RWPE2 (cell line): ENCODE measurements around the gene AKIRIN2.

Source experiments
- ATAC-seq: fragments of 200-7000 bp; cut with Tn5 transposase; 3 replicates; pipeline ENCODE4 v1.9.1; 2021; ENCODE audit warnings: low read depth
- DNase-seq: peaks from one replicate; pipeline ENCODE4 v3.0.0-alpha.2; 2020; ENCODE audit warnings: low spot score
- H3K27ac ChIP-seq: fragments of 450-650 bp; 2 replicates; pipeline ENCODE4 v1.5.1; 2017; ENCODE audit warnings: mild to moderate bottlenecking; ENCODE audit not compliant: poor library complexity, severe bottlenecking
- H3K27me3 ChIP-seq: fragments of 250-450 bp; sonication (Bioruptor Pico); 2 replicates; pipeline ENCODE4 v1.5.1; 2021; ENCODE audit warnings: mild to moderate bottlenecking, moderate library complexity; ENCODE audit not compliant: insufficient read depth, poor library complexity, severe bottlenecking
- H3K36me3 ChIP-seq: fragments of 250-450 bp; sonication (Bioruptor Pico); 2 replicates; pipeline ENCODE4 v1.5.1; 2020; ENCODE audit warnings: low read depth, mild to moderate bottlenecking, moderate library complexity
- H3K4me1 ChIP-seq: fragments of 250-450 bp; sonication (Bioruptor Pico); 2 replicates; pipeline ENCODE4 v1.5.1; 2021; ENCODE audit warnings: mild to moderate bottlenecking, moderate library complexity; ENCODE audit not compliant: insufficient read depth, poor library complexity, severe bottlenecking
- H3K4me3 ChIP-seq: fragments of 250-450 bp; sonication (Bioruptor Pico); 2 replicates; pipeline ENCODE4 v1.5.1; 2021; ENCODE audit warnings: mild to moderate bottlenecking, moderate library complexity; ENCODE audit not compliant: severe bottlenecking
- H3K9me3 ChIP-seq: fragments of 250-450 bp; sonication (Bioruptor Pico); 2 replicates; pipeline ENCODE4 v1.5.1; 2021; ENCODE audit warnings: mild to moderate bottlenecking, moderate library complexity; ENCODE audit not compliant: severe bottlenecking
- TF ChIP-seq, protein P1 (sequence below): fragments of 450-650 bp; IDR thresholded peaks from one replicate; pipeline ENCODE4 v1.5.1; 2017; ENCODE audit warnings: mild to moderate bottlenecking, moderate library complexity; ENCODE audit not compliant: poor library complexity, severe bottlenecking

AKIRIN2 gene

DNA sequence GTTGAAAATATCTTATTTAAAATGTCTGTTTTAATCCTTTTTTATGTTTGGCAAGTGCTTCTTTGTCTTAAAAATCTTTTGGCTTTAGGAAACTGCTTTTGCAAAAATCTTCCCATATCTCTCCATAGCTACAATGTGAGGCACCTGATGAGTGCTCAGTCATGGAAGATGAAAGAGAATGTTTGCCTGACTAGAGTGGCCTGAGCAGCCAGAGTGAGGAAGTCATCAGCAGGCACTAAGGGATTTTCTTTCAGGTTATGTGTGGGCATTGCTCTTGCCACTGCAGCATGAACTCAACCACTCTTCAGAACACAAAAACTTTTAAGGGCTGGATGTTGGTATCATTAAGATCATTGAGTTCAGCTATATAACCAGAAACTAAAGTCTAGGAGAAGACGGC, 47.9 kb downstream of the AKIRIN2 start:
- Histone ChIP-seq H3K4me3 (no peak overlapping the region), H3K4me1 (no peaks in the 10 kb centered on the region), H3K27me3 (no peaks in the 10 kb centered on the region), H3K36me3 (peaks cover 43% of the 10 kb centered on the region), H3K27ac (no peak overlapping the region), H3K9me3 (no peaks in the 10 kb centered on the region)
- TF ChIP-seq, protein P1, sequence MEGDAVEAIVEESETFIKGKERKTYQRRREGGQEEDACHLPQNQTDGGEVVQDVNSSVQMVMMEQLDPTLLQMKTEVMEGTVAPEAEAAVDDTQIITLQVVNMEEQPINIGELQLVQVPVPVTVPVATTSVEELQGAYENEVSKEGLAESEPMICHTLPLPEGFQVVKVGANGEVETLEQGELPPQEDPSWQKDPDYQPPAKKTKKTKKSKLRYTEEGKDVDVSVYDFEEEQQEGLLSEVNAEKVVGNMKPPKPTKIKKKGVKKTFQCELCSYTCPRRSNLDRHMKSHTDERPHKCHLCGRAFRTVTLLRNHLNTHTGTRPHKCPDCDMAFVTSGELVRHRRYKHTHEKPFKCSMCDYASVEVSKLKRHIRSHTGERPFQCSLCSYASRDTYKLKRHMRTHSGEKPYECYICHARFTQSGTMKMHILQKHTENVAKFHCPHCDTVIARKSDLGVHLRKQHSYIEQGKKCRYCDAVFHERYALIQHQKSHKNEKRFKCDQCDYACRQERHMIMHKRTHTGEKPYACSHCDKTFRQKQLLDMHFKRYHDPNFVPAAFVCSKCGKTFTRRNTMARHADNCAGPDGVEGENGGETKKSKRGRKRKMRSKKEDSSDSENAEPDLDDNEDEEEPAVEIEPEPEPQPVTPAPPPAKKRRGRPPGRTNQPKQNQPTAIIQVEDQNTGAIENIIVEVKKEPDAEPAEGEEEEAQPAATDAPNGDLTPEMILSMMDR = no peak
- DNase-seq (no peak), ATAC-seq (no peak)

DNA sequence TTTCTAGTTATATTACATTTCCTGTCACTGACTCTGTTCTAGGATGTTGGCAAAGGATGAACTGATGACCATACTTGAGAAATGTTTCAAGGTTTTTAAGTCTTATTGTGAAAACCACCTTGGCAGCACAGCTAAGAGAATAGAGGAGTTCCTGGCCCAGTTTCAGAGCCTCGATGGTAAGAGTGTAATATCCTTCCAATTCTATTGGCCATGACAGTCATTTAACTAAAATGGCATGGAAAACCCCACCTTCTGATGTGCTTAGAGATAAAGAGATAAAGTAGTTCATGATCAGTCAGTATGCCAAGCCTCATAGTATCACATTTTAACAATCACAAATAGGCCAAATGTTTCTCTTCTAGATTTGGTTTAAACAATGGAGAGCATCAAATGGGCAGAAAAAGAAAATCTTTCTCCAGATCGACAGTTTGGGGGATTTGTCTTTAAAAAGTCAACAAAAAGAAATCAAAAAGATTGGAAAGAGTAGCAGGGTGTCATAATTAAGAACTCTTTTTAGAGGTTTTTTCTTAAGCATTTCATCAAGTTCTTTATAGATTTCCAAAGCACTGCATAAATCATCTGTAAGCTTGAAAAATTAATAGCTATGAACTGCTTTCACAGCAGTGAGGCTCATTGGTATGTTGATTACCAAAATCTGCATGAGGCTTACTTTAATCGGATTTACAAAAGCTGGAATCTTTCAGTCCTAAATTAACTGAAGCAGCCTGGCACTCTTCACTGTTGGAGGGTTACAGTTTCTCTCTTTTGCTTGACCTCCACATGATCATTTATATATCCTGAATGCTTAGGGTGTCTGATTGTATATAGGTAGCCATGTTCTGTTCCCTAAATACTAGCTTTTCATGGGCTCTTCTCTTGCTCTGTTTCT, 48.7 kb downstream of the AKIRIN2 start:
- no peak overlapping the region for H3K4me3 ChIP-seq
- H3K27ac ChIP-seq = no peak overlapping the region
- peaks cover 41% of the 10 kb centered on the region for H3K36me3 ChIP-seq
- no peaks in the 10 kb centered on the region for H3K27me3 ChIP-seq
- no peak for DNase-seq
- no peaks in the 10 kb centered on the region for H3K4me1 ChIP-seq
- TF ChIP-seq, protein P1 = no peak
- no peaks in the 10 kb centered on the region for H3K9me3 ChIP-seq
- ATAC-seq = no peak

GRCh38 chr6:87645080-87645479, 57.0 kb downstream of the AKIRIN2 start:
- TF ChIP-seq, protein P1 = no peak
- Histone ChIP-seq H3K36me3 (peaks cover 7% of the 10 kb centered on the region; the same call in 1 of the 2 replicates), H3K4me1 (no peaks in the 10 kb centered on the region), H3K27ac (no peak overlapping the region), H3K27me3 (no peaks in the 10 kb centered on the region), H3K4me3 (no peak overlapping the region), H3K9me3 (no peaks in the 10 kb centered on the region)
- no peak for DNase-seq
- ATAC-seq = no peak

DNA sequence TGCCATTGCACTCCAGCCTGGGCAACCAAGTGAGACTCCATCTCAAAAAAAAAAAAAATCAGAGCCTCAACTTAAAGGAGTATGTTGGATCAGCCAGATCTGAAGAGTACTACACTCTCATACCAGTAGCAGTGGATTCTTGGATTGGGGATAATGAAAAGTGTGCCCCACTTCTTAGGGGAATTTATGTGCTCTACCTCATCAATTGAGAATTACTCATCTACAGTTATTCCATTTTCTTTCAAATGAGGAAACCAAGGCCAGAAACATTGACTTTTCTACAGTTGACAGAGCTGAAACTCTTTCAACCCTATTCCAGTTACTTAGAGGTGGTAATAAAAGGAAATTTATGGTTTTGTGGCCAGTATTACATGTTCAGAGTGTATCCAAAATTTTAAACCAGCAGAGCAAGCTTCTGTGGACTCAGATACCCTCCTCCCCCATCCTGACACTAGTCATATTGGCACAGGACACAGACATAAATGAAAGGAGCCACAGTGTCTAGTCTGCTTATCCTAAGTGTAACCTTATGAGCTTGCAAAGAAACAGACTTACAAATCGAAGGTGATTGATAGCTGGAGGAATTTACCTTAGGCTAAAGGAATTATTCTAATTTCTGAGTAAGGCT, 60.9 kb downstream of the AKIRIN2 start:
- Histone ChIP-seq H3K4me1 (no peaks in the 10 kb centered on the region), H3K4me3 (no peak overlapping the region), H3K9me3 (no peaks in the 10 kb centered on the region), H3K36me3 (peaks cover 32% of the 10 kb centered on the region), H3K27me3 (no peaks in the 10 kb centered on the region), H3K27ac (no peak overlapping the region)
- DNase-seq (no peak), ATAC-seq (no peak)
- TF ChIP-seq, protein P1 = no peak
